HG03457 (cell line): Measurements from ENCODE around the gene CUL3.
"Not testable (repeated sequence)": the region's sequence is repeated elsewhere in the genome, so short reads cannot be mapped to it uniquely, and the experiment has no call there.

Experiments used
- ATAC-seq: cut with Tn5 transposase; IDR thresholded peaks from one replicate; pipeline ENCODE4 v1.9.1; 2021; ENCODE audit warnings: moderate number of reproducible peaks; ENCODE audit not compliant: unreplicated experiment

CUL3 gene

DNA sequence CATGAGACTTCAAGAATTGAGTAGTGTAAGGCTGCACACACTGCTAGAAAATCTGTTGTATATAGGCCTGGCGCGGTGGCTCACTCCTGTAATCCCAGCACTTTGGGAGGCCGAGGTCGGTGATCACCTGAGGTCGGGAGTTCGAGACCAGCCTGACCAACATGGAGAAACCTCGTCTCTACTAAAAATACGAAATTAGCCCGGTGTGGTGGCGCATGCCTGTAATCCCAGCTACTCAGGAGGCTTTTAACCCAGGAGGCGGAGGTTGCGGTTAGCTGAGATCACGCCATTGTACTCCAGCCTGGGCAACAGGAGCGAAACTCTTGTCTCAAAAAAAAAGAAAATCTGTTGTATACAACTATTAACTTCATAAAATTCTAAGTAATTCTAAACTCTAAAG is 2.1 kb downstream of the CUL3 start:
- not testable (repeated sequence) for ATAC-seq

DNA sequence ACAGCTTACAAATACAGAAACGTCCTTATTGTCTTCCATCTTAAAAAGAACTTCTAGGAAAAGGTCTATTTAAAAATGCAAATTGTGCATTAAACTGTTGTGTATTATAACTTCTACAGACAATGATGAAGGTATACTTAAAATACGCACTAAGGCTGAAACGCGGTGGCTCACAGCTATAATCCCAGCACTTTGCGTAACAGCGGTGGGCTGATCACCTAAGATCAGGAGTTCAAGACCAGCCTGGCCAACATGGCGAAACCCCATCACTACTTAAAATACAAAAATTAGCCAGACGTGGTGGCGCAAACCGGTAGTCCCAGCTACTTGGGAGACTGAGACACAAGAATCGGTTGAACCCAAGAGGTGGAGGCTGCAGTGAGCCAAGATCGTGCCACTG is 4.9 kb downstream of the CUL3 start:
- ATAC-seq, result no peak

DNA sequence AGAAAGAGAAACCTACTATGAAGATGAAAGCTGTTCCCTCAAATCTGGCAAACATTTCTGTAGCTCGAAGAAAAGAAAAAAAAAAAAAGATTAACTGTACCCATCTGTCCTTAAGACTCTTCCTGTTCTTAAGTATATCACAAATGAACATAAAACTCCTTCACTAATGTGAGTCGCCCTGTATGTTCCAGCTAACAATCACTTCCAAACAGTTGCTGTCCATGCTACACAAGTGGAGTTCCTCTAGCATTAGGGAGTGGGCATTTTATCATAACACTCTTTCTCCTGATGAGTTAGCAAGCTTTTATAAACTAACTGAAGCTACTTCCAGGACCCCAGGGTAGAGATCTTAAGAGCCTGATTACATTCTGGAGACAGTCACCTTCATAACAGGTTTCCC is 5.8 kb downstream of the CUL3 start:
- no peak for ATAC-seq

DNA sequence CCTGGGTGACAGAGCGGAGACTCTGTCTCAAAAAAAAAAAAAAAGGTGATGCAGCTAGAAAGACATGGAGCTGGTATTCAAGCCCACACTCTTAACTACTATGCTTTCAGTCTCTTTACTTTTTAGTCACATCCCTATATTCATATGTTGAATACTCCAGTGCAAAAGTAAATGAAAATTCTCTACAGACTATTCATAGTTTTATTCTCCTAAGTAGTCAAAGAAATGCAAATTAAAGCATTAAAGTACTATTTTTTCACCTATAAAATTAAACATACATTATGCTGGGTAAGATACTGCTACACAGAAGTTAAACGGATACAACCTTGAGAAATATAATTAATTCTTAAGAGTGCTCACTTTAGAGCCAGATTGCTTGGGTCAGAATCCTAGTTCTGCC is 7.6 kb downstream of the CUL3 start:
- no peak for ATAC-seq

DNA sequence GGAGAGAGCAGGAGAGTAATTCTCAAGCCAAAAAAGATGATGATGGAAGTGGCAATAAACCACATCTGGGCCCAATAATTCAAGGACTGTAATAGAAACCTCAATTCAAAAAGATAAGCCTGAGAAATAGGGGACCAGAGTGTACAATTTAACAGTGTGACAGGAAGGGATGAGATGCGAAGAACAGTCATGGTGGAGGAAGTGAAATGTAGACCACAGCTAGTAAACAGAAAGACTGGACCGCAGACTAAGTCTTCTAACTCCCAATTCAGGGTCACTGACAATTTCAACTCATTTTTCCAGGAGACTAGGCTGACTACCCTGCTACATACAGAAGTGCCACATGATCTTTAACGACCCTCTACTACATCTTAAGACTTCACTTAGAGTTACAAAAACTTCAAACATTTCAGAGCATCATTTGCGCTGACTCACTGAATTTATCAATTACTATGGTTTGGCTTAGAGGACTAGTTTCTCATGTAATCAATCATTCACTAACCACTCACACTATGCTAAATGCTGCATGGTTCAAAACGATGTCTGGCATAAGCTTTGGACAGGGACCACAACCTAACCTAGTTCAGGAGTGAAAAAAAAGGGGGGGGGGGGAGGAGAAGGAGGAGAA is 9.0 kb downstream of the CUL3 start:
- peak; percentile 69 for ATAC-seq

DNA sequence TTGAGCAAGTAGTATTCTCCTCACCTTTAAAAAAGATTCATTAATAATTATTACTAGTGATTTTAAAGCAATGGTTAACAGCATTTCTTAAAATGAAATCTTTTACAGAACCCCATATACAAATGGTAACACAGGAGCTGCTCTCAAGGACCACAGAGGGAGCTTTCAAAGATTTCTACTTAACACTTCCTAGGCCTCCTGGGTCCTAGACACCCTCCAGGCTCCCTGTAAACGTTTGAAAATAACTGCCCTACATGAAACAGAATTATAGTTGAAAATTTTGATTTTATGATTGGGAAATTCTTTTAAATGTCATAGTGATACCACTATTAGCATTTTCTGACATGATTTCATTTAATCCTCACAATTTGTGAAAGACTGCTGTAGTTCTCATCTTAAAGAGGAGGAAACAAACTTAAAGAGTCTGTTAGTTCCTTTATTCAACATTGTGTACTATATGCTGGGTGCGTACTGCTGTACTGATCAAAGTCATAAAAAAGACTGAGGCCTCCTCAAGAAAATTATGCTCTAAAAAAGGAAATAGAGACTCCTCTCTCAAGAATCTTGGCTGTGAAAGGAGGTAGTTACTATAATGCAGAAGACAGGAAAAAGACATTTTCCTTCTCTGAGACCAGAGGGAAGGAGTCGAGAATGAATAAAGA is 10.6 kb downstream of the CUL3 start:
- ATAC-seq, result no peak

DNA sequence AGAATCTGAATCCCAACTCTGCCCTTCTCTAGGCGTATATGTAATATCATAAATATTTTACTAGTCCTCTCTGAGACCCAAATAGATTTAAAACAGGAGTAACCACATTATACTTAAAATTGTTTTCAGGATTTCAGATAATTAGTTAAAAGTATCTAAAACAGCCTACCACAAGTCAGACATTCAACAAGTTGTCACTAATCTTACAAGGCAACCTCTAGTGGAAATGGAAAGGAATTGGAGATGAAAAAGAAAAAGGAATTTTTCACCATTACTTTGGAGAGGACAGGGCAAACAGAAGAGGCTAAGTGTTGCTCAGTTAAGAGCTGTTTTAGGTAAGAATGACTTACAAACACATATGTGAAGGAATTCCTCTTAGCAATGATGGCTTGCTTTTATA is 11.4 kb downstream of the CUL3 start:
- ATAC-seq, result no peak

DNA sequence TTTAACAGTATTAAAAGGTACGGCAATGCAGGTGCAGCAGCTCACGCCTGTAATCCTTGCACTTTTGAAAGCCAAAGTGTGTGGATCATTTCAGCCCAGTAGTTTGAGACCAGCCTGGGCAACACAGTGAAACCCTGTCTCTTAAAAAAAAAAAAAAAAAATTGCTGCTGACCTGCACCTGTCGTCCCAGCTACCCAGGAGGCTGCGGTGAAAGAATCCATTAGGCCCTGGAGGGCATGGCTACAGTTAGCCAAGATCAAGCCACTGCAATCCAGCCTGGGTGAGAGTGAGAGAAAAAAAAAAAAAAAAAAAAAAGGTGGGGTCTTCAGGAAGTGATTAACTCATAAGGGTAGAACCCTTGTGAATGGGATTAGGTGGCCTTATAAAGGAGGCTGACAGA is 12.8 kb downstream of the CUL3 start:
- ATAC-seq, result no peak

DNA sequence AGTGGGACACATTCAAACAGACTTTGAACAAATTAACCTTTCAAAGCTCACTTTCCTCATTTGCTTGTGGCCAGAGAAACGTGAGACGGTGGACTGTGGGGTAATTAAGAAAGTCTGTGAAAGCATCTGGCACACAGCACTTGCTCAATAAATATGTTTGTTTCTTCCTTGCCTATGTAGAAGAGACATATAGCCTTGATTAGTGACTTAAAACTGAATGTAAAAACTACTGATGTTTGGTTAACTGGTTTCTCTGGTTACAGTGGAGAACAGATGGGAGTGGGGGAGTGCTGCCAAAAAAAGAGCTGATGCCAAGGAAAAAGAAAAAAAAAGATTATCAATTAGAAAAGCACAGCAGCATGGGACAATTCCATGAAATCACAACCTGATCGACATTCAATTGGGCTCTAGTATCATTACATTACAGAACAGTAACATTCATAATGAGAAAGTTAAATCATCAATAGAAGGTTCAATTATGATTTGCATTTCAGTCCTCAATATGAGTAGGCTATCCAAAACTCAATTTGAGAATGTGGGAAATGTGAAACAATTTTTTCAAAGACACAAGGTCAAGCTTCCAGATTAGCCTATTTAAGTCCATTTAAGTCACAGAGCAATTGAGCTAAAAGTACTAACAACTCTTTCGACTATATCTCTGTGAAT is 14.7 kb downstream of the CUL3 start:
- no peak for ATAC-seq

DNA sequence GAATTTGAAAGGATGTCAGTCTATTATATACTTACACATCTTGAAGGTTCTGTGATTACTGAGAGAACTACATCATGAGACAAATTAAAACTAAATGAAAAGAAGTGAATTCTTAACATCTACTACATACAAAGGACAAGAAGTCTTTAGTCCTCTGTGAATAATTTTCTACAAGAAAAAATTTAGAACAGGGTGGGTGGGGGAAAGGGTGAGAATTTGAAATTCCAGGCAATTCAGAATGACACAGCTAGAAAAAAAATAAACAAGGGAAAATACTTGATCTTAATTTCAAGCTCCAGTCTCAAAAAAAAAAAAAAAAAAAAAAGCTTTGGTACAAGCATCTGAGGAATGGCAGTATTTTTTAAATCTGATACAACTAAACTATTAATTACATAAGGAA is 15.5 kb downstream of the CUL3 start:
- ATAC-seq, result no peak

DNA sequence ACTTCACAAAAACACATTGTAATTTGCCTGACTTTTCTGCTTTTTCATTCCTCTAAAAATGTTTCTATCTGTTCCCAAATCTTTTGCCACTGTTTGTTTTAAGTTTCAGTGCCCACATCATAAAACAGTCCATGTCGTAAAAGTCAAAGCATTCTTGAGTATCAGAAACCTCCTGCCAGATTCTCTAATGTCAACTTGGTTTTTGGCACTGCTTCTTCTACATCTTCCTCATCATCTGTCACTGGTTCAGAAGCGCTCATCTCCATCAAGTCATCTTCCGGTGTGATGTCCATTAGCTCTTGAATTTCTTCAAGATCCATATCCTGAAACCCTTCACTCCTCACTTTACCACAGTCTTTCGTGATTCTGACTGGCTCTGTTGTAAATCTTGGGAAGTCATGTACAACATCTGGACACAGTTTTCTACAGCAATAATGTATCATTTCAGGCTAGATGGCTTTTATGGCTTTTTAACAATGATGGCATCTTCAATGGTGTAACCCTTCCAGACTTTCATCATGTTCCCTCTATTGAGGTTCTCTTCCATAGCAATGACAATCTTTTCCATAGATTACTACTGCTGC is 19.6 kb downstream of the CUL3 start:
- no peak for ATAC-seq

DNA sequence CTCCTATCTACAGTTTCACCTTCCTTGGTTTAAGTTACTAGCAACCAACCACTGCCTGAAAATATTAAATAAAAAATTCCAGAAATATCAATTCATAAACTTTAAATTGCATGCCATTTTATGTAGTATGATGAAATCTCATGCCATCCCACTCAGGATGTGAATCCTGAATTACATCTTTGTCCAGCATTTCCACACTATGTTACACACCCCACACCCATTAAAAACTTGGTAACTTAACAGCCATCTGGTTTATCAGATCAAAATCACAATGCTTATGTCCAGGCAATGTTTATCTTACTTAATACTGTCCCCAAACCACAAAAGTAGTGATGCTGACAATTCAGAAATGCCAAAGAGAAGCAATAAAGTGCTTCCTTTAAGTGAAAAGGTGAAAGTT is 21.6 kb downstream of the CUL3 start:
- no peak for ATAC-seq

DNA sequence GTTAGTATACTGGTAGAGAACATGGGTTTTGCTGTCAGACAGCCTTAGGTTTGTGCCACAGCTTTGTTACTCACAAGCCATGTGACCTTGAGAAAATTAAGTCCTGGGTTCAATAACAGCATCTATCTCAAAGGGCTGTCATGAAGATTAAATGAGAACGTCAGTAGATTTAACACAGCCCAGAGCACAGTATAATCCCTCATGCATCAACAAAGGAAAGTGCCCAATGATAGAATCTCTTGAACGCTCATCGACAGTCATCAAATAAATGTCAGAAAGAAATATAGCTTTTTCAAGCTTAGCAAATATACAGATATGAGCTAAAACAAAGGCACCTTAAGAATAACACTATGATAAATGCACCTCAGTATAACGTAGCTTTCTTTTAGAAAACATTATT is 22.3 kb downstream of the CUL3 start:
- no peak for ATAC-seq

DNA sequence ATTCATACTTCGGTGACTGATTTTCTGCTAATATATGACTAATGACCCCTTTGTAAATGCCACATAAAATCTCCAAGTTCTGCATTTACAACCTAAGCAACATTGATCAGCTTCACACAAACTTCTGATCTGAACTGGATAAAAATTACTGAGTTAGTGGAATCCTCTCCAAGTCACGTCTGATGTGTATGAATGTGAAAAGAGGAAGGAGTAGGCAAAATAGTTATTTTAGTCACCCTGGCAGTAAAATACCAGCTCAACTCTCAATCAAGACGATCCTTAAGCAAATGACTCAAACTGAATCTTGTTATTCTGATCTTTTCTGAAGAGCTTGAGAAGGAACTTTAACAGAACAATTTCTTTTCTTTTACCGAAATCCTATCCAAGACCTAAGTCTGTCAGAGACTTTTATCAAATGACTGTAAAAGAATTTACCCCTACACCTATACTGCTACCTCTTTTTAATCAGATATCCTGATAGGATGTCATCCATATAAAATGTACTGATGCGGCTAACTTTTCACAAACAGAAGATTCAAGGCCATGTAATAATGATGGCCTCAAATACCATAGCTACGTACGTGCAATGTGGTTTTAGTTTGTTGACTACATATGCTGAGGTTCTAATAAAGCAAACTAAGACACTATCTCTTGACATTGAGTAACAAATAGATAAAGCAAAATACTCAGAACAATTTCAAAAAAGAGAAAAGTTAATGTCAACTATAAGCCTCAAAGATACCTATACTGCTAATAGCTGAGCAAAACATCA is 23.7 kb downstream of the CUL3 start:
- ATAC-seq, result no peak

DNA sequence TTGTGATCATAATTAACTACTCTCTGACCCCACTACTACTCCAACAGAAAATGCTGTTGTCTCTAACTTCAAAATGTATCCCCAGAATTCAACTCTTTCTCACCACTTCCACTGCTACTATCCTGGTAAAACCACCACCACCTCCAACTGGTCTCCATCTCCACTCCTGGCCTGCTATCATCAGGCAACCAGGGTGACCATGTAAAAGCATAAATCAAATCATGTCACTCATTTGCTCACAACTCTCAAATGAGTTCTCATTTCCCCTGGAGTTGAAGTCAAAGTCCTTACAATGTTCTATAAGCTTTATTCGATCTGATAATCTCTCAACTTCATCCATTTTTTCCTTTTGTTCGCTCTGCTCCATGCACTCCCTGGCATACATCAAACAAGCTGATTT is 24.6 kb downstream of the CUL3 start:
- no peak for ATAC-seq

DNA sequence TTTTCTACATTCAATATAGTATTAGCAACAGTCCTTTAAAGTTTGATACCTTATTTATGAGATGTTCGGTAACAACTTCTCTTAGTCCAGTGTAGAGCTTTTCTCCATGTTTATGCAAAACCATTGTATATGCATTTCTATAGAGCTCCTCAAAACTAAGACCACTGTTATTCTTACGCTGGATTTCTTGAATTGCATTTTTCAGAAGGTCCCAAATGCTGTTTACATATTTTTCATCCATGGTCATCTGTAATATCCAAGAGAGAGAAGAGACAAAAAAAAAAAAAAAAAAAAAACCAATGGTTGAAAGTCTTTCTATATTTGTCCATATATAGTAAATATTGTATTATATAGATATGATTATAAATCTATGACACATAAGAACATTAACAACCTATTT is 27.6 kb downstream of the CUL3 start:
- no peak for ATAC-seq

DNA sequence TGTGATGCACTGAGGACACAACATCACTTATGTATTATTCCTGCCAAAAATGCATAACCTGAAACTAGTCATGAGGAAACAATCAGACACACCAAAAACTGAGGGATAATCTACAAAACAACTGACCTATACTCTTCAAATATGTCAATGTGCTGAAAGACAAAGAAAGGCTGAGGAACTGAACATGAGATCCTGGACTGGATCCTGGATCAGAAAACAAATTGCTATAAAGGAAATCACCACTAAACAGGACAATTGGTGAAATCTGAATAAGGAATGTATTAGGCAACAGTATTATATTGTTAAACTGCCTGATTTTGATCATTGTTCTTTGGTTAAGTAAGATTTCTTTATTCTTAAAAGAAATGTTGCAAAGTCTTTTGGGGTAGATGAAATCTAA is 28.8 kb downstream of the CUL3 start:
- ATAC-seq, result no peak

DNA sequence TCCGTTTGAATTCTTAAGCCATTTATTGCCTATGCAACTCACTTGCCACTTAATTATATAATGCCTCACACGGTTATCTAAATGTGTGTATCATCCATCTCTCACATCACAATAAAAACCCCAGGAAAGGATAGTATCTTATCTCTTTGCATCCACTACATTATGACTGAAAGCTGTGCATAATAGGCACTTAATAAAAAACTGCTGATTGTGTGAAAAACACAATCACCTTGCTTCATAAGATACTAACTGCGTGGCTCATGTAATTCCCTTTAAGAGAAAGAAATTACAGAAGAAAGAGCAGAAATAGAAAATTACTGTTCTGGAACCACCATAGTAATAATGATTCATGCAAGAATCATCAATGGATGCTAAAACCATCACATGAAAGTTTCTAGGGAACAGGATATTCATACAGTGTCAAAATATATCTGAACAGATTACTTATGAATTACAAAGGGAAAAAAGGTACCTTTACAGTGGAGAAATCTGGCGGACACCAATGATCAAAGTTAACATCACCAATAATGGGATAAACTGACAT is 29.3 kb downstream of the CUL3 start:
- no peak for ATAC-seq

DNA sequence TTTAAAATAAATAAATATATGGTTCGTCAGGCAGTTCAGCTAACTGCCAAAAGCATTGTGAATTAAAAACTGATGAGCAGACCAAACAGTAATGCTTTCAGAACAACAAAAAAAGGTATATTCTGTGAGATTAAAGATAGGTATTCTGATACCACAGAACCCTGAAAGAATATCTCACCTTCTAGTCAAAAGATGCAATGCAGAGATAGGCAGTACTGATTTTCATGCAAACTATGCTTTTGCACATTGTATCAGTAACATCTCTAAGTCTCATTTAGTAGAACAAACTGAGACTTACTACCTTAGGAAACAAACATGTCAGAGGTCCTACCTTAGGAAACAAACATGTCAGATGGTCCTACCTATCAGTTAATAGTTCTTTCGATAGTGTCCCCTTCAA is 32.4 kb downstream of the CUL3 start:
- no peak for ATAC-seq

DNA sequence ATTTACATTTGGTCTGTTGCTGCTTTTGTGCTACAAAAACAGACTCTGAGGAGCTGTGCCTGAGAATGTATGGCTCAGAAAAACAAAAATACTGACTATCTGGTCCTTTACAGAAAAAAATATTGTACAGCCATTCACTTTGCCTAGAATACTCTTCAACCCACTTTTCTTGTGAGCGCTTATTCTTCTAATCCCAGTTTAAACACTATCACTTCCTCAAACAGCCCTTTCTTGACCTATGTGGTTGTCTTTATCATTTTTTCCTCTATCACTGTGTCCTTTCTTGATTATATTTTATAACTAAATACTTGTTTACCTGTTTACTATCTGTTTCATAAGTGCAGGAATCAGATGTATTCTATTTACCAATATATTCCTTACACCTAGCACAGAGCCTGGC is 33.5 kb downstream of the CUL3 start:
- no peak for ATAC-seq

DNA sequence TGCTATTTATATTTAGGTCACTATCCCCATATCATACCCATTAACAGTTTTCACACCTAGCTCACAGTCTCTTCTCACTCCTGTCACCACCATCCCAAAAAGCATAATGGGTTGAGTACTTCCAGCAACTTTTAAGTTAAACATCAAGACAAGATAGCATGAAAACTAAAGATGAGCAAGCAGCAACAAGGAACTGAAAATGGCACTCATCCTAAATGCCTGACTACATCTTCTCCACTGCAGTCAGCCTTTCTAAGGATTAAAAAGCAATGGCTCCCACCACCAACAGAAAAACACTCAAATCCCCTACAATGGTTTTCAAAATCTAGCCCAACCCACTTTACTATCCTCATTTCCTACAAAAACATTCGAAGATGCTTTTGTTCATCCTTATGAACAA is 38.2 kb downstream of the CUL3 start:
- no peak for ATAC-seq
